HCT116 (cell line): ENCODE results near the gene PCSK2. TPM values are rescaled to one million over a fixed set of nuclear protein-coding genes. Genes with fewer than 3 reads are reported as not detected.

Experiments
- ATAC-seq: fragments of 200-7000 bp; cut with Tn5 transposase; 2 replicates; pipeline ENCODE4 v1.9.1; 2020; ENCODE audit warnings: mild to moderate bottlenecking, moderate library complexity
- BruUV-seq: library from RNA; stranded (reverse); fragments of 400-500 nt; replicated peaks from 2 replicates; lab custom pipeline; 2021; lab: Mats Ljungman, UMichigan
- CTCF ChIA-PET: fragments of 300-600 bp; sonication (Branson Sonifier 250); formaldehyde crosslinking; loops from one replicate; lab custom pipeline; 2021; ENCODE audit warnings: antibody characterized with exemption; lab: Charles Lee
- POLR2A ChIA-PET: fragments of 300-600, 350-600 bp; sonication (Branson Sonifier 250); formaldehyde crosslinking; loops from one replicate; lab custom pipeline; 2021; ENCODE audit warnings: antibody characterized with exemption; lab: Charles Lee
- RAD21 ChIA-PET, 2 experiments: fragments of 300-600 bp; sonication (Branson Sonifier 250); formaldehyde crosslinking; loops; one replicate each; lab custom pipeline; 2023; ENCODE audit warnings: low total read pairs in 2 of 2; ENCODE audit not compliant: uncharacterized antibody in 2 of 2, unreplicated experiment in 2 of 2, low non-redundant PET in 1 of 2; lab: Charles Lee
- DNase-seq: peaks from one replicate; pipeline ENCODE4 v3.0.0-alpha.2; 2010; ENCODE audit warnings: low read depth, low spot score
- H2AFZ ChIP-seq: fragments of 200-600 bp; shearing (Covaris generic), sonication (generic); 2 replicates; pipeline ENCODE4 v1.6.1; 2017; ENCODE audit warnings: low read depth, mixed run types, mixed read lengths, antibody characterized with exemption, low read length; ENCODE audit not compliant: poor library complexity, severe bottlenecking
- H3K27ac ChIP-seq: 2 replicates; pipeline ENCODE4 v1.5.1; 2012; ENCODE audit warnings: low read depth, low read length
- H3K27me3 ChIP-seq: fragments of 200-600 bp; sonication (generic); 2 replicates; pipeline ENCODE4 v1.6.1; 2016; ENCODE audit warnings: mixed run types, low read length, mixed read lengths; ENCODE audit not compliant: insufficient read depth
- H3K36me3 ChIP-seq, 2 experiments: fragments of 200-500 bp in 1 of 2; fragments of 200-600 bp in 1 of 2; sonication (Bioruptor generic) in 1 of 2; sonication (generic) in 1 of 2; 2 replicates each; pipeline versions ENCODE4 v1.5.1 to v1.6.1; 2014 to 2016; ENCODE audit warnings: low read length in 2 of 2, inconsistent platforms in 1 of 2, mixed read lengths in 1 of 2, mixed run types in 1 of 2; ENCODE audit not compliant: insufficient read depth in 2 of 2, control insufficient read depth in 1 of 2
- H3K4me1 ChIP-seq, 2 experiments: fragments of 200-600 bp in 1 of 2; sonication (generic) in 1 of 2; 2 replicates each; pipeline versions ENCODE4 v1.5.1 to v1.6.1; 2012 to 2017; ENCODE audit warnings: low read length in 2 of 2, inconsistent platforms in 1 of 2, mild to moderate bottlenecking in 1 of 2, mixed read lengths in 1 of 2, mixed run types in 1 of 2, moderate library complexity in 1 of 2; ENCODE audit not compliant: insufficient read depth in 2 of 2, control insufficient read depth in 1 of 2
- H3K4me2 ChIP-seq: fragments of 200-600 bp; sonication (generic); 2 replicates; pipeline ENCODE4 v1.6.1; 2017; ENCODE audit warnings: mixed run types, low read length, mixed read lengths
- H3K4me3 ChIP-seq, 2 experiments: fragments of 200-600 bp in 1 of 2; sonication (generic) in 1 of 2; replicated peaks in 1 of 2; 2 replicates each; pipeline ENCODE4 v1.5.1; 2011 to 2016; ENCODE audit warnings: low read length in 2 of 2, control low read depth in 1 of 2, low read depth in 1 of 2, mild to moderate bottlenecking in 1 of 2, mixed read lengths in 1 of 2, mixed run types in 1 of 2
- H3K79me2 ChIP-seq: fragments of 200-600 bp; sonication (generic); 2 replicates; pipeline ENCODE4 v1.6.1; 2017; ENCODE audit warnings: mild to moderate bottlenecking, mixed run types, low read length, moderate library complexity, mixed read lengths; ENCODE audit not compliant: insufficient read depth
- H3K9ac ChIP-seq: fragments of 200-600 bp; sonication (generic); 2 replicates; pipeline ENCODE4 v1.6.1; 2016; ENCODE audit warnings: low read length, mixed read lengths
- H3K9me2 ChIP-seq: fragments of 200-600 bp; sonication (generic), shearing (Covaris generic); 2 replicates; pipeline ENCODE4 v1.6.1; 2017; ENCODE audit warnings: mixed run types, mild to moderate bottlenecking, moderate library complexity; ENCODE audit not compliant: insufficient read depth
- H3K9me3 ChIP-seq, 2 experiments: fragments of 200-500 bp in 1 of 2; fragments of 200-600 bp in 1 of 2; sonication (Bioruptor generic) in 1 of 2; sonication (generic) in 1 of 2; 2 replicates each; pipeline ENCODE4 v1.6.1; 2014 to 2017; ENCODE audit warnings: low read length in 2 of 2, mixed read lengths in 2 of 2, inconsistent platforms in 1 of 2, low read depth in 1 of 2, mild to moderate bottlenecking in 1 of 2, mixed run types in 1 of 2, moderate library complexity in 1 of 2; ENCODE audit not compliant: control insufficient read depth in 1 of 2, insufficient read depth in 1 of 2
- H4K20me1 ChIP-seq: fragments of 200-600 bp; sonication (generic), shearing (Covaris generic); 2 replicates; pipeline ENCODE4 v1.6.1; 2017; ENCODE audit warnings: mixed run types, mild to moderate bottlenecking, moderate library complexity; ENCODE audit not compliant: insufficient read depth
- CBX3 ChIP-seq: IDR thresholded peaks from 2 replicates; pipeline ENCODE4 v1.6.1; 2012; ENCODE audit warnings: low read depth
- EGR1 ChIP-seq: IDR thresholded peaks from 2 replicates; pipeline ENCODE4 v1.6.1; 2012; ENCODE audit warnings: low read depth
- EZH2 ChIP-seq: fragments of 200-600 bp; sonication (generic); IDR thresholded peaks from 2 replicates; pipeline ENCODE4 v1.6.1; 2017; ENCODE audit warnings: antibody characterized with exemption, mixed run types
- POLR2AphosphoS5 ChIP-seq: IDR thresholded peaks from 2 replicates; pipeline ENCODE4 v1.6.1; 2011; ENCODE audit warnings: mild to moderate bottlenecking, low read depth, low read length, moderate library complexity
- RAD21 ChIP-seq: IDR thresholded peaks from 2 replicates; pipeline ENCODE4 v1.6.1; 2012; ENCODE audit warnings: low read depth, mild to moderate bottlenecking
- SIN3A ChIP-seq: IDR thresholded peaks from 2 replicates; pipeline ENCODE4 v1.6.1; 2012; ENCODE audit warnings: low read depth
- SP1 ChIP-seq: IDR thresholded peaks from 2 replicates; pipeline ENCODE4 v1.6.1; 2012; ENCODE audit warnings: low read depth
- ZFX ChIP-seq: fragments of 450-650 bp; IDR thresholded peaks from 2 replicates; pipeline ENCODE4 v1.6.1; 2017
- ZNF274 ChIP-seq: fragments of 200-500 bp; sonication (Bioruptor generic); IDR thresholded peaks from 2 replicates; pipeline ENCODE4 v1.6.1; 2014; ENCODE audit warnings: mild to moderate bottlenecking, low read depth, low read length, inconsistent platforms
- intact Hi-C: fragments of 100-400 bp; cut with micrococcal nuclease; formaldehyde crosslinking; loops from 2 replicates; pipeline ENCODE4 v1.10.0; 2022
- total RNA-seq: library from RNA; stranded (reverse); gene quantifications from one replicate; pipeline ENCODE4 v1.2.1, GENCODE V29; 2021; ENCODE audit not compliant: unreplicated experiment
- TF ChIP-seq, protein P1 (sequence below): IDR thresholded peaks from 2 replicates; pipeline ENCODE4 v1.6.1; 2012
- TF ChIP-seq, protein P2 (sequence below): IDR thresholded peaks from 2 replicates; pipeline ENCODE4 v1.6.1; 2012

PCSK2 gene
- total RNA-seq, 1 experiment from 2014 or later: not detected

DNA sequence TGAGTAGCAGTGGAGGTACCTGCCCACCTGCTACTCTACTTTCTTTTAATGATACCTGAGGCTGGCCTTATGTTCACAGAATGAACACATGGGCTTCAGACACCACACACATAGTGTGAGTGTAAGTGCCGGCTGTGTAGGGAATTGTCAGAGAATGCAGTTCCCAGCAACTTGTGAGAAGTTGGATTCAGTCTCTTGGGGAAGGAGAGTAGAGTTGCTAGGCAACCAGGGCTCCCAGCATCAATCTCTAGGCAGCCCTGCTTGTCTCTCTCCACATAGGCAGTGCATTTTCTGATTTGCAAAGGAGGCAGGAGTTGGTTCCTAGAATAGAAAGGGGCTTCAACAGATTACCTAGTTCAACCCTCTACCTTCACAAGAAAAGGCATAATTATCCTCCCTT lies 230.2 kb downstream of the PCSK2 start:
- RAD21 ChIA-PET: no interaction called here

DNA sequence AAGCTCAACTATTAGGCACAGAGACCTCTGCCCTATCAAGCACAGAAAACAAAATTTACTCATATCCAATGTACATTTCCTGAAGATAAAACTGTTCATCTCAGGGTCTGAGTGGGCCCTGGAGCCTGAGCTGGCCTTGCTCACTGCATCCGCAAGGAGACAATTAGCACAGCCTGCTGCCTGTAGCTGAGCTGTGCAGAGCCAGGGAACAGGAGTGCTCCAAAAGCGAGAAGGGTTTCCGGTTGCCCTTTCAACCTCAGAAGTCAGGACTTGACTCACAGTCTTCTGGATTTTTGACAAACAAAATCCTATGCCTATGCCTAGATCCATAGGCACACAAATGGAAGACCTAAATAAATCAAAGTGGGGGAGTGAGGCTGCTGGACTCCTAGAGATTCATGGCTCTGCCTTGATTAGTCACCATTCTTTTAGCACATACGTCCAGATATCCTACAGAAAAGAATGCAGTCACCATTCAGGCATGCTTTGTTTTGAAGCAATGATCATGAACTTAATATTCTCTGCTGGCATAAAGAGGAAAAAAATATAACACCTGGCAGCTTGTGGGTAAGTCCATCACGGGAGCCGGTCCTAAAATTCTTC lies 230.8 kb downstream of the PCSK2 start:
- H3K4me3 ChIP-seq: no peak overlapping the region
- BruUV-seq: no TSS peak
- ChIA-PET RAD21 (no interaction called here), CTCF (no interaction called here)
- intact Hi-C loops: no loop called here
- TF ChIP-seq, protein P1, sequence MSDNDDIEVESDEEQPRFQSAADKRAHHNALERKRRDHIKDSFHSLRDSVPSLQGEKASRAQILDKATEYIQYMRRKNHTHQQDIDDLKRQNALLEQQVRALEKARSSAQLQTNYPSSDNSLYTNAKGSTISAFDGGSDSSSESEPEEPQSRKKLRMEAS: no peak
- TF ChIP-seq CBX3: no peak
- TF ChIP-seq SIN3A: no peak
- TF ChIP-seq, protein P2, sequence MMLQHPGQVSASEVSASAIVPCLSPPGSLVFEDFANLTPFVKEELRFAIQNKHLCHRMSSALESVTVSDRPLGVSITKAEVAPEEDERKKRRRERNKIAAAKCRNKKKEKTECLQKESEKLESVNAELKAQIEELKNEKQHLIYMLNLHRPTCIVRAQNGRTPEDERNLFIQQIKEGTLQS: no peak
- TF ChIP-seq ZNF274: no peak
- TF ChIP-seq, all 23 proteins: peak for 0
- no peaks in the 10 kb centered on the region for H3K9me3 ChIP-seq
- H2AFZ ChIP-seq: no peak overlapping the region
- no peaks in the 10 kb centered on the region for H4K20me1 ChIP-seq
- H3K27ac ChIP-seq: no peak overlapping the region
- DNase-seq: no peak
- H3K4me1 ChIP-seq: no peaks in the 10 kb centered on the region
- POLR2A ChIA-PET: no interaction called here
- peaks cover 17% of the 10 kb centered on the region for H3K27me3 ChIP-seq
- ATAC-seq: no peak
- H3K79me2 ChIP-seq: no peaks in the 10 kb centered on the region
- no peak overlapping the region for H3K9ac ChIP-seq
- H3K4me2 ChIP-seq: no peak overlapping the region
- no peaks in the 10 kb centered on the region for H3K9me2 ChIP-seq
- H3K36me3 ChIP-seq: no peaks in the 10 kb centered on the region

More for the DNA sequence above, 230.2 kb downstream of the PCSK2 start:
- TF ChIP-seq POLR2AphosphoS5 (no peak), RAD21 (no peak), SP1 (no peak), EZH2 (no peak), ZFX (no peak), EGR1 (no peak)
- H2AFZ ChIP-seq: no peak overlapping the region
- H3K9ac ChIP-seq: no peak overlapping the region
- H3K36me3 ChIP-seq: no peaks in the 10 kb centered on the region
- DNase-seq (no peak), ATAC-seq (no peak)
- H3K9me3 ChIP-seq: no peaks in the 10 kb centered on the region
- H3K79me2 ChIP-seq: no peaks in the 10 kb centered on the region
- intact Hi-C loops: no loop called here
- ChIA-PET CTCF (no interaction called here), POLR2A (no interaction called here)
- no TSS peak for BruUV-seq
- no peak overlapping the region for H3K4me3 ChIP-seq
- no peaks in the 10 kb centered on the region for H3K4me1 ChIP-seq
- no peak overlapping the region for H3K4me2 ChIP-seq
- H3K9me2 ChIP-seq: no peaks in the 10 kb centered on the region
- H3K27me3 ChIP-seq: peaks cover 23% of the 10 kb centered on the region
- no peaks in the 10 kb centered on the region for H4K20me1 ChIP-seq
- no peak overlapping the region for H3K27ac ChIP-seq
